HG03196 (cell line): ENCODE measurements around the gene WDR18.
"Not testable (repeated sequence)": the region's sequence is repeated elsewhere in the genome, so short reads cannot be mapped to it uniquely, and the experiment has no call there.

Experiments used
- ATAC-seq: cut with Tn5 transposase; IDR thresholded peaks from one replicate; pipeline ENCODE4 v1.9.1; 2021; ENCODE audit not compliant: unreplicated experiment

The WDR18 gene

GRCh38 chr19:1018393-1018792, 34.2 kb downstream of the WDR18 start:
- no peak for ATAC-seq

GRCh38 chr19:1018932-1019615, 34.9 kb downstream of the WDR18 start:
- ATAC-seq, result no peak

DNA sequence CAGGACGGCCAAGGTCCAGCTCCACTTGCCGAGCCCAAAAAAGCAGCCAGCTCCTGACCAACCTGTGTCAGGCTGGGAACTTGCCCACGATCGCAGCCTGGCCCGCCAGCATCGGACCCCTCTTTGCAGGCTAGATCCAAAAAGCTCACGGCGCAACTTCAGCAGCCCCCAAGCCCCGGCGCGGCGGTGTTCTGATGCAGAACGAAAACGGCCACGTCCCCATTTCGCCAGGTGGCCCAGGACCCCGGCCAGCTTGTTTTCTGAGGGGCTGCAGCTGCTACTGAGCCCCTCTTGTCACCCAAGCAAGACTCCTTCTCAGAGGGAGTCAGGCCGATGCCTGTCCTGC, 35.4 kb downstream of the WDR18 start:
- ATAC-seq, result no peak

GRCh38 chr19:1019980-1020867, 36.1 kb downstream of the WDR18 start:
- ATAC-seq, result no peak

DNA sequence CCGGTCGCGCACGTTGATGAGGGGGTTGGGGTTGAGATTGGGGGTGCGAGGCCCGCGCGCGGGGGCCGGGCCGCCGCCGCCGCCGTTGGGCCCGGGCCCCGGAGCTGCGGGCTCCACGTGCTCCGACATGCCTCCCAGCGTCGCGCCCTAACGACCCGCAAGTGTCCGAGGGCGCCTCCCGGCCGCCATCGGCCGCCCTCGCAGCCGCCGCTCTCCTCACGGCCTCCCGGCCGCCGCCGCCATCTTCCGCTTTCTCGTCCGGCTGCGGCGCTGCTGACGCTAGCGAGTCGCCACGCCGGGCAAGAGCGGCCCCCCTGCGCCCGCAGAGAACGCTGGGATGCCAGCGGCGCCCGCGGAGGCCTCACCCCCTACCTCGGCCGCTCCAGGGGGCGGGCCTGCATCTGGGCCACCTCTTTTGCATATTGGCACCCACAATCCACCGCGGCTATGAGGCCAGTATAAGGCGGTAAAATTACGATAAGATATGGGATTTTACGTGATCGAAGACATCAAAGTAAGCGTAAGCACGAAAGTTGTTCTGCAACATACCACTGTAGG, 36.8 kb downstream of the WDR18 start, which contains the start of gene TMEM259:
Gene TMEM259, minus strand, starts transcription at position 256 of the 558 bp plus-strand sequence. Its CDS starts 127 bp downstream, at position 129.
- peak; percentile 81 for ATAC-seq

- ATAC-seq, result not testable (repeated sequence)
These were observed 39.7 kb downstream of the WDR18 start for GRCh38 chr19:1023883-1024188.

DNA sequence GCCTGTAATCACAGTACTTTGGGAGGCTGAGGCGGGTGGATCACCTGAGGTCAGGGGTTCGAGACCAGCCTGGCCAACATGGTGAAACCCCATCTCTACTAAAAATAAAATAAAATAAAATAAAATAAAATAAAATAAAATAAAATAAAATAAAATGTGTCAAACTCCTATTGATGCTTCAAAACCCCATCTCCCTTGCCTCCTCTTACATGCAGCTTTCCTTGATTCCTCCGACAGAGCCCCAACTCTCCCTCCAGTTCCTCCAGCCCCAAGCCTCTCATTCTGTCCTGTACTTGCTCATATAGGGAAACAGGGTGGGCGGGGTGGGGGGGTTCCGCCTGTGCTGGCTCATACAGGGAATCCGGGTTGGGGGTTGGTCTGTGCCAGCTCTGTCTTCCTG, 40.9 kb downstream of the WDR18 start:
- ATAC-seq, result not testable (repeated sequence)

GRCh38 chr19:1025960-1026782, 42.0 kb downstream of the WDR18 start, which contains the start of gene CNN2:
Gene CNN2 (plus strand): TSS chr19:1026608. CDS start chr19:1026662, 54 bp downstream.
- ATAC-seq, result no peak

DNA sequence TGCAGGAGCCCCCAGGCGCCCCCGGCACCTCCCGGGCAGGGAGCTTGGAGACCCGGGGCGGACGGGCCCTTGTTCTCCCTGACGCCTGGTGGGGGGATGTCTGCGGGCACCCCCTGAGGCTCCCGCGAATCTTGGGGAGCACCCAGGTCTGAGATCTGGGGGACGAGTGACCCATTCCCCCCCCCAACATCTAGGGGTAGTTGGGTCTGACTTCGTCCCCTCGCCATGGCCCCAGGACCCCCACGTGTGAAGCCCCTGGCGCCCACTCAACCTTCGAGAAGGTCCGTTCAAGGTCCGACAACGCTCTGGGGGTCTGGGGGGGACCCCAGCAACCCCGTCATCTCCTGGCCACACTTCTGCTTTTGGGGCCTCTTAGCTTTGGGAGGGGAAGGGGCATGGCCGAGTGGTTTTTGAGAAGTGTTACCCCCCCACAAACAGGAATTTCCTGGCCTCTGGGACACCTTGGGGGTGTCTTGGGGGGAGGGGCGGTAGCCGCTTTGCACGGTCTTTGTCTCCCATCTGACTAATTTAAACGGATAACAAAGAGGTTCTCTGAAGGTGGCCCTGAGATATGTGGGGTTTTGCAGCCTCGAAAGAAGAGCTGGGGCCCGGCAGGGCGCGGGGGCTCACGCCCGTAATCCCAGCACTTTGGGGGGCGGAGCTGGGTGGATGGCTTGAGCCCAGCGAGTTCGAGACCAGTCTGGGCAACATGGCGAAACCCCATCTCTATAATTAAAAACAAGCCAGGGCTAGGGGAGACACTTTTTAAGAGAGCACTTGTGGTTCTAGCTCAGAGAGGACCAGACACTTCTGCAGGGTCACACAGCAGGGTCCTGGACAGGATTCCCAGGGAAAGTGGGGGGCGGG, 42.9 kb downstream of the WDR18 start:
- no peak for ATAC-seq

DNA sequence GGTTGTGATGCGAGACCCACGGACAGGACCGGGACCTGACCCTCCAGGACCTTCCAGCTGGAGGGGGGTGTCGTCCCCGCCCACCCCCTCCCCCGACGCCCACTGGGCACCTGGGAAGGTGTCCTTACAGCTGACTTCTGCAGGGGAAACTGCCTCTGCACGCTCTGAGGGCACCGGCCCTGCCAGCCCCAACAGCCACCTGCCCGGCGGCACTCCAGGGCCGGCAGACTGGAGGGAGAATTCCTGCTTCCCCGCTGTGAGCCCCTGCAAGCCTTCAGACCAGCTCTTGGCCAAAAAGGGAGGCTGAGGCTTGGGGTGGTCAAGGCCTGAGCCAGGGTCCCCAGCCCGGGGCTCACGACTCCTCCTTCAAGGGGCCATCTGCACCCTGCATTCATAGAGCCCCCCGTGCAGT, 43.5 kb downstream of the WDR18 start:
- ATAC-seq, result no peak

GRCh38 chr19:1028062-1028926, 44.1 kb downstream of the WDR18 start:
- no peak for ATAC-seq

- no peak for ATAC-seq
These were observed 48.2 kb downstream of the WDR18 start for GRCh38 chr19:1032264-1032867.

DNA sequence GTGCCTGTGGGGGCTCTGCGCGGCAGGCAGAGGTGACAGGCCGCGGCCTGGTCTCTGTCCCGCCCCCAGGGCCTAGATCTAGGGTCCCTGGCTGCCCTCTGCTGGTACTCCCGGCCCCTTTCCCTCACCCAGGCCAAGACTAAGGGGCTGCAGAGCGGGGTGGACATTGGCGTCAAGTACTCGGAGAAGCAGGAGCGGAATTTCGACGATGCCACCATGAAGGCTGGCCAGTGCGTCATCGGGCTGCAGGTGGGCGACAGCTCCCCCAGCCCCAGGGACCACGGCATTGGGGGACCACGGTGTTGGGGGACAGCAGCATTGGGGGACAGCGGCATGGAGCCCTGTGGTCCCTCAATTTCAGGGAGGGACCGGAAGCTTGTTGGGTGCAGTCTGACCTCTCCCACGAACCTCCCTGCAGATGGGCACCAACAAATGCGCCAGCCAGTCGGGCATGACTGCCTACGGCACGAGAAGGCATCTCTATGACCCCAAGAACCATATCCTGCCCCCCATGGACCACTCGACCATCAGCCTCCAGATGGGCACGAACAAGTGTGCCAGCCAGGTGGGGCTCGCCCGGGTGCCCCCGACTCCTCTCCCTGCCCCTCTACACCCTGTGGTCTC, 52.0 kb downstream of the WDR18 start:
- ATAC-seq, result no peak

DNA sequence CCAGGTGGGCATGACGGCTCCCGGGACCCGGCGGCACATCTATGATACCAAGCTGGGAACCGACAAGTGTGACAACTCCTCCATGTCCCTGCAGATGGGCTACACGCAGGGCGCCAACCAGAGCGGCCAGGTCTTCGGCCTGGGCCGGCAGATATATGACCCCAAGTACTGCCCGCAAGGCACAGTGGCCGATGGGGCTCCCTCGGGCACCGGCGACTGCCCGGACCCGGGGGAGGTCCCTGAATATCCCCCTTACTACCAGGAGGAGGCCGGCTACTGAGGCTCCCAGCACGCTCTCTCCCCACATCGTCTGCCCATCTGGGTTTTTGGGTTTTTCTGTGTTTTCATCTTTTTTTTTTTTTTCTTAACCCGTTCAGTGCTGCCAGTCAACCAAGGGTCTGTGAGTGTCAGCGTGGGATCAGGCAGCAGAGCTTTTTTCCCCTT, 53.5 kb downstream of the WDR18 start:
- no peak for ATAC-seq

DNA sequence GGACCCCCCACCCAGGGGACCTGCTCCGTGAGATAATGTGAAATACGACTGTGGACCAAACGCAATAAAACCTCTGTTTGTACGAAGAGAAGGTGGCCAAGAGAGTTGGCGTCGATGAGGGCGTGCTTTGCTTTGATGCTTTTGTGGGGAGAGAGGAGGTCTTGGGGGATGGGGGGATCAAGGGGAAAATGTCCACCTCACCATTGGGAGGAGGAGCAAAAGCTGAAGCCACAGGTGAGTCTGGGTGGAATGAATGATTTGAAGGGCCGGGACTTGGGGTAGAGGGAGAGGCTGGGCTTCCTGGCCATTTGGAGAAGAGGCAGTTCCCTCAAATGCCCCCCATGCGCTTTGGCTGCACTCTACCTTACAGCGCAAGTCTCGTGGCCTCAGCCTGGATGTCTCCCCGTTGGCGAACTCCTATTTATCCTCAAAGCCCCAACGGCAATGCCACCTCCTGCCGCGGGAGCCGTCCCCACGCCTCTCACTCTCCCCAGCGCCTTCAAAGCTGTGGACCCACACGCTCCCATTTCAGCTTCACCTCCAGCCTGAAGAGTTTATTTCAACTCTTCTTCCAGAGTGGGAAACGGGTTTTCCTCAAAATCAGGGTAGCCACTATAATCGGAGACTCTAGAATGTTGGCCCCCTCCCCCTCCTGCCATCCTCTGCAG, 55.0 kb downstream of the WDR18 start:
- no peak for ATAC-seq

DNA sequence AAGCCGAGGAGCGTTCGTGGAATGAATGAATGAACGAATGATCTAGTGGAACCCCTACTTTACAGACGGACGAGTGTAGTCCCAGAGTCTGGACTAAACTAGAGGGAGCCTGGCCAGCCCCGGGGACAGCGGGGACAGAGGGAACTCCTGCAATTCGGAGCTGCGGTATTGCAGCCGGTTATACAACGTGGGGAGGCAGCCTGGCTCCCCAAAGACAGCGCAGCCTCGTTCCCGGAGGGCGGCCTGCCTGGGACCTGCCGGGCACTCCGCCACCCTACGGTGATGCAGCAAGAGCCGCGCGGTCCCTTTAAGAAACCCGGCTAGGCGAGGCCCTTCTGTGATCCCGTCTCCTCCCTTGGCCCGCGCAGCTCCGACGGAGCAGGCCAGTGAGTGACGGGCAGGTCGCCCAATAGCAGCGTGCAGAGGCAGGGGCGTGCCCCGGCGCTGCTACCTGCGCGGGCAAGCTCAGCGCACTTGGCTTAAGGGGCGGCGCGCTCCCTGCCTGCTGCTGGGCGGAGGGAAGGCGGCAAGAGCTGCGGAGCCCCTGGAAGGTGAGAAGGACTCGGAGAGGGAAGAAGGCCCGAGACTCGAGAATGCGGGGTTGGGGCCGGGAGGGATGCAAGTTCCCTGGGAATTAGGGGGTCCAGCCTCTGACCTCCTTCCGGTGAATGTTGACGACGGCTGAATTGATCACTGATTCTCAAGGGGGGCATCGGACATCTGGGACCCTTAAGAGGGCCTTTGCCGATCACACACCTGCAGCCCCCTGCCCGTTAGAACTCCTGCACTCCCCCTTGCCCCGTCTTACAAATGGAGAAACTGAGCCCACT, 55.7 kb downstream of the WDR18 start, which contains the start of gene ABCA7:
Gene ABCA7, plus strand, starts transcription at position 462 of the 830 bp plus-strand sequence. CDS start 1,255 bp downstream, outside the sequence.
- peak; percentile 65 for ATAC-seq
